Measurements from ENCODE around the gene UMPS. TPM values are rescaled to one million over a fixed set of nuclear protein-coding genes. Genes with fewer than 3 reads are reported as not detected.

The UMPS gene
- total RNA-seq, 1 donor from 2014 or later: 47.6 TPM

GRCh38 chr3:124796477-124796876 is 66.2 kb downstream of the UMPS start:
- Mint-ChIP-seq H3K4me1 (peaks cover 9% of the 10 kb centered on the region), H3K36me3 (peaks cover 12% of the 10 kb centered on the region), H3K27ac (no peak overlapping the region), H3K27me3 (ENCODE audit: insufficient read depth, low read depth) (peaks cover 2% of the 10 kb centered on the region), H3K4me3 (no peak overlapping the region), H3K9me3 (no peaks in the 10 kb centered on the region)
- no peak overlapping the region for H3K4me2 ChIP-seq
- H3K9ac ChIP-seq: no peak overlapping the region
- no peaks in the 10 kb centered on the region for H4K20me1 ChIP-seq (ENCODE audit: low read depth)
- TF ChIP-seq CTCF (IDR thresholded peaks at IDR 0.05): no peak
- TF ChIP-seq EZH2phosphoT487 (IDR thresholded peaks at IDR 0.05): no peak
- TF ChIP-seq EZH2 (IDR thresholded peaks at IDR 0.05): no peak
- H3K9me3 ChIP-seq (ENCODE audit: low read depth): no peaks in the 10 kb centered on the region
- no peaks in the 10 kb centered on the region for H3F3A ChIP-seq (ENCODE audit: low read depth)
- no peaks in the 10 kb centered on the region for H3K36me3 ChIP-seq
- H2AFZ ChIP-seq (replicated peaks): no peak overlapping the region
- no peaks in the 10 kb centered on the region for H3K27me3 ChIP-seq
- peaks cover 11% of the 10 kb centered on the region for H3K4me1 ChIP-seq
- no peak overlapping the region for H3K27ac ChIP-seq
- no peaks in the 10 kb centered on the region for H3K79me2 ChIP-seq (ENCODE audit: low read depth)
- no peak overlapping the region for H3K4me3 ChIP-seq
- no peak for DNase-seq (ENCODE audit: low spot score)

- no peak overlapping the region for H2AFZ ChIP-seq (replicated peaks)
- Mint-ChIP-seq H3K27me3 (ENCODE audit: insufficient read depth, low read depth) (peaks cover 2% of the 10 kb centered on the region), H3K27ac (peak overlapping the region; percentile 95), H3K36me3 (peaks cover 11% of the 10 kb centered on the region), H3K4me1 (peaks cover 18% of the 10 kb centered on the region), H3K9me3 (no peaks in the 10 kb centered on the region), H3K4me3 (no peak overlapping the region)
- H3K9me3 ChIP-seq (ENCODE audit: low read depth): no peaks in the 10 kb centered on the region
- no peaks in the 10 kb centered on the region for H3K36me3 ChIP-seq
- no peak for DNase-seq (ENCODE audit: low spot score)
- no peak overlapping the region for H3K27ac ChIP-seq
- H3K27me3 ChIP-seq: no peaks in the 10 kb centered on the region
- no peak overlapping the region for H3K4me3 ChIP-seq
- no peak overlapping the region for H3K4me2 ChIP-seq
- no peaks in the 10 kb centered on the region for H3K79me2 ChIP-seq (ENCODE audit: low read depth)
- TF ChIP-seq CTCF (IDR thresholded peaks at IDR 0.05) (no peak), EZH2phosphoT487 (IDR thresholded peaks at IDR 0.05) (no peak), EZH2 (IDR thresholded peaks at IDR 0.05) (no peak)
- no peaks in the 10 kb centered on the region for H3F3A ChIP-seq (ENCODE audit: low read depth)
- H4K20me1 ChIP-seq (ENCODE audit: low read depth): no peaks in the 10 kb centered on the region
- H3K4me1 ChIP-seq: peaks cover 18% of the 10 kb centered on the region
- H3K9ac ChIP-seq: no peak overlapping the region
Measured at GRCh38 chr3:124797426-124797945, 67.2 kb downstream of the UMPS start.

MicroRNAs within 50 kb of the gene (microRNA counts, 767-probe panel; counts per million panel counts)
- 460 counts per million, percentile 90 among the panel's probes with 10 or more counts for microRNA hsa-miR-544b

Small RNA genes lying within 50 kb of the gene (microRNA-seq; reads per million reads assigned to microRNA genes)
- gene MIR544B: not detected

Small RNA genes lying within 50 kb of the gene (small RNA-seq; reads per million reads assigned to genes)
- gene MIR544B: not detected

Other genes starting within 250 kb of the UMPS start
- gene ITGB5, start 156.9 kb downstream of the UMPS start, total RNA-seq (ENCODE audit: low replicate concordance): 55.8 and 108 TPM in 2 replicates
- not detected in 2 replicates for gene MUC13, start 204.3 kb downstream of the UMPS start, total RNA-seq (ENCODE audit: low replicate concordance)